ENCODE results near the gene YTHDF2.

The YTHDF2 gene

GRCh38 chr1:28807986-28808385 is 71.2 kb downstream of the YTHDF2 start:
- Histone ChIP-seq H4K20me1 (ENCODE audit: low read depth, low read length) (no peaks in the 10 kb centered on the region), H3K4me2 (ENCODE audit: low read depth, low read length, poor library complexity, severe bottlenecking) (no peak overlapping the region), H3K36me3 (ENCODE audit: low read length) (no peaks in the 10 kb centered on the region), H3K79me2 (ENCODE audit: insufficient read depth, low read length) (no peaks in the 10 kb centered on the region), H3K4me3 (ENCODE audit: insufficient read depth, low read length, poor library complexity, severe bottlenecking) (no peak overlapping the region), H3K9me3 (ENCODE audit: insufficient read depth, low read length) (no peaks in the 10 kb centered on the region), H3F3A (ENCODE audit: insufficient read depth) (no peaks in the 10 kb centered on the region), H3K9me2 (replicated peaks; ENCODE audit: insufficient read depth, low read length) (no peaks in the 10 kb centered on the region), H3K27ac (ENCODE audit: low read depth, low read length) (no peak overlapping the region), H3K9ac (ENCODE audit: low read length) (no peak overlapping the region), H3K27me3 (ENCODE audit: low read length) (no peaks in the 10 kb centered on the region), H2AFZ (ENCODE audit: low read depth, low read length, severe bottlenecking) (no peak overlapping the region)
- TF ChIP-seq, protein P1, sequence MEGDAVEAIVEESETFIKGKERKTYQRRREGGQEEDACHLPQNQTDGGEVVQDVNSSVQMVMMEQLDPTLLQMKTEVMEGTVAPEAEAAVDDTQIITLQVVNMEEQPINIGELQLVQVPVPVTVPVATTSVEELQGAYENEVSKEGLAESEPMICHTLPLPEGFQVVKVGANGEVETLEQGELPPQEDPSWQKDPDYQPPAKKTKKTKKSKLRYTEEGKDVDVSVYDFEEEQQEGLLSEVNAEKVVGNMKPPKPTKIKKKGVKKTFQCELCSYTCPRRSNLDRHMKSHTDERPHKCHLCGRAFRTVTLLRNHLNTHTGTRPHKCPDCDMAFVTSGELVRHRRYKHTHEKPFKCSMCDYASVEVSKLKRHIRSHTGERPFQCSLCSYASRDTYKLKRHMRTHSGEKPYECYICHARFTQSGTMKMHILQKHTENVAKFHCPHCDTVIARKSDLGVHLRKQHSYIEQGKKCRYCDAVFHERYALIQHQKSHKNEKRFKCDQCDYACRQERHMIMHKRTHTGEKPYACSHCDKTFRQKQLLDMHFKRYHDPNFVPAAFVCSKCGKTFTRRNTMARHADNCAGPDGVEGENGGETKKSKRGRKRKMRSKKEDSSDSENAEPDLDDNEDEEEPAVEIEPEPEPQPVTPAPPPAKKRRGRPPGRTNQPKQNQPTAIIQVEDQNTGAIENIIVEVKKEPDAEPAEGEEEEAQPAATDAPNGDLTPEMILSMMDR (IDR thresholded peaks at IDR 0.05; ENCODE audit: insufficient read depth, low read length, poor library complexity, severe bottlenecking): no peak
- TF ChIP-seq EZH2phosphoT487 (conservative IDR thresholded peaks at IDR 0.05; ENCODE audit: low read length): no peak

DNA sequence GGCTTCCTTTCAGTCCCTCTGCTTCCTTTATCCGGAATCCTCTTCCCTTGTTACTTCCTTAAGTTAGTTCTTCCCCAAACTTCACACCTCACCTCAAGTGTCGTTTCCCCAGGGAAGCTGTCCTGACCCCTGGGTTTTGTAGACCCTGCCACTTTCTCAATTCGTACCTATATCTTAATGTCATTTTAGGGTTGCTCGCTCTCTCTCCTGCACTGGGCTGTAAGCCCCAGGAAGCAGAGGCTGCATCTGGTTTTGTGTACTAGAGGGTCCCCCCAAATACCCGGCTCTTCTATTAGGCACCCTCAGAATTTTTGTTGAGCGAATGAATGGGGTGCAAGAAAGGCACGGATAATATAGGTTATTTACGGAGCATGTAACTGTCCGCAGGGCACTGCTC is 74.6 kb downstream of the YTHDF2 start:
- H3K9me3 ChIP-seq (ENCODE audit: insufficient read depth, low read length): no peaks in the 10 kb centered on the region
- no peaks in the 10 kb centered on the region for H3K79me2 ChIP-seq (ENCODE audit: insufficient read depth, low read length)
- no peaks in the 10 kb centered on the region for H3F3A ChIP-seq (ENCODE audit: insufficient read depth)
- TF ChIP-seq, protein P1 (IDR thresholded peaks at IDR 0.05; ENCODE audit: insufficient read depth, low read length, poor library complexity, severe bottlenecking): no peak
- no peak for TF ChIP-seq EZH2phosphoT487 (conservative IDR thresholded peaks at IDR 0.05; ENCODE audit: low read length)
- H3K27me3 ChIP-seq (ENCODE audit: low read length): no peaks in the 10 kb centered on the region
- H3K9me2 ChIP-seq (replicated peaks; ENCODE audit: insufficient read depth, low read length): no peaks in the 10 kb centered on the region
- H3K27ac ChIP-seq (ENCODE audit: low read depth, low read length): no peak overlapping the region
- H3K36me3 ChIP-seq (ENCODE audit: low read length): no peaks in the 10 kb centered on the region
- H4K20me1 ChIP-seq (ENCODE audit: low read depth, low read length): no peaks in the 10 kb centered on the region
- no peak overlapping the region for H3K9ac ChIP-seq (ENCODE audit: low read length)
- no peak overlapping the region for H3K4me3 ChIP-seq (ENCODE audit: insufficient read depth, low read length, poor library complexity, severe bottlenecking)
- no peak overlapping the region for H3K4me2 ChIP-seq (ENCODE audit: low read depth, low read length, poor library complexity, severe bottlenecking)
- H2AFZ ChIP-seq (ENCODE audit: low read depth, low read length, severe bottlenecking): no peak overlapping the region

GRCh38 chr1:28811766-28812668 is 75.3 kb downstream of the YTHDF2 start, which contains the start of gene OPRD1:
Gene OPRD1 (plus strand): TSS chr1:28812170. CDS start chr1:28812384, 214 bp downstream.
- Histone ChIP-seq H3F3A (ENCODE audit: insufficient read depth) (no peaks in the 10 kb centered on the region), H4K20me1 (ENCODE audit: low read depth, low read length) (no peaks in the 10 kb centered on the region), H3K79me2 (ENCODE audit: insufficient read depth, low read length) (no peaks in the 10 kb centered on the region), H3K9ac (ENCODE audit: low read length) (no peak within 1 kb of the TSS), H3K27me3 (ENCODE audit: low read length) (no peaks in the 10 kb centered on the region), H3K9me2 (replicated peaks; ENCODE audit: insufficient read depth, low read length) (no peaks in the 10 kb centered on the region), H3K9me3 (ENCODE audit: insufficient read depth, low read length) (no peaks in the 10 kb centered on the region), H3K27ac (ENCODE audit: low read depth, low read length) (no peak within 1 kb of the TSS), H2AFZ (ENCODE audit: low read depth, low read length, severe bottlenecking) (no peak within 1 kb of the TSS), H3K36me3 (ENCODE audit: low read length) (no peaks in the 10 kb centered on the region), H3K4me2 (ENCODE audit: low read depth, low read length, poor library complexity, severe bottlenecking) (no peak within 1 kb of the TSS), H3K4me3 (ENCODE audit: insufficient read depth, low read length, poor library complexity, severe bottlenecking) (no peak within 1 kb of the TSS)
- TF ChIP-seq EZH2phosphoT487 (conservative IDR thresholded peaks at IDR 0.05; ENCODE audit: low read length): no peak
- TF ChIP-seq, protein P1 (IDR thresholded peaks at IDR 0.05; ENCODE audit: insufficient read depth, low read length, poor library complexity, severe bottlenecking): no peak

Data from SU-DHL-6 (cell line).